Fibroblast of skin of abdomen (primary cell): ENCODE measurements around the gene ATP5F1D.

Experiments
- DNase-seq: peaks from one replicate; pipeline ENCODE4 v3.0.0-alpha.2; 2013

ATP5F1D gene

DNA sequence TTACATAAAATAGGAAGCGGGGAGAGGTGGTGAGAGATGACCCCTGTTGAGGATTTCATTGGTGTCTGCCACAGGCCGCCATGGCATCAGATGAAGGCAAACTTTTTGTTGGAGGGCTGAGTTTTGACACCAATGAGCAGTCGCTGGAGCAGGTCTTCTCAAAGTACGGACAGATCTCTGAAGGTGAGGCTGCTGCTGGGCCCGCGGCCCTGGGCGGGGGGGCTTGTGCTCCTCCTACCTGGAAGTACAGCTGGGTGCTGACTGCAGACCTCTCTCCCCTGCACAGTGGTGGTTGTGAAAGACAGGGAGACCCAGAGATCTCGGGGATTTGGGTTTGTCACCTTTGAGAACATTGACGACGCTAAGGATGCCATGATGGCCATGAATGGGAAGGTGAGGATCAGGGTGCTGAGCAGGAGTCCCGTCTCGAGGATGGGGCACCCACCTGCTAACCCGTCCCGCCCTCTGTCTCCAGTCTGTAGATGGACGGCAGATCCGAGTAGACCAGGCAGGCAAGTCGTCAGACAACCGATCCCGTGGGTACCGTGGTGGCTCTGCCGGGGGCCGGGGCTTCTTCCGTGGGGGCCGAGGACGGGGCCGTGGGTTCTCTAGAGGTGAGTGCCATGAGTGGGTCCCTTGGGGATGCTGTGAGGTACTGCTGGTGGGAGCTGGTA, 29.4 kb downstream of the ATP5F1D start:
- no peak for DNase-seq

DNA sequence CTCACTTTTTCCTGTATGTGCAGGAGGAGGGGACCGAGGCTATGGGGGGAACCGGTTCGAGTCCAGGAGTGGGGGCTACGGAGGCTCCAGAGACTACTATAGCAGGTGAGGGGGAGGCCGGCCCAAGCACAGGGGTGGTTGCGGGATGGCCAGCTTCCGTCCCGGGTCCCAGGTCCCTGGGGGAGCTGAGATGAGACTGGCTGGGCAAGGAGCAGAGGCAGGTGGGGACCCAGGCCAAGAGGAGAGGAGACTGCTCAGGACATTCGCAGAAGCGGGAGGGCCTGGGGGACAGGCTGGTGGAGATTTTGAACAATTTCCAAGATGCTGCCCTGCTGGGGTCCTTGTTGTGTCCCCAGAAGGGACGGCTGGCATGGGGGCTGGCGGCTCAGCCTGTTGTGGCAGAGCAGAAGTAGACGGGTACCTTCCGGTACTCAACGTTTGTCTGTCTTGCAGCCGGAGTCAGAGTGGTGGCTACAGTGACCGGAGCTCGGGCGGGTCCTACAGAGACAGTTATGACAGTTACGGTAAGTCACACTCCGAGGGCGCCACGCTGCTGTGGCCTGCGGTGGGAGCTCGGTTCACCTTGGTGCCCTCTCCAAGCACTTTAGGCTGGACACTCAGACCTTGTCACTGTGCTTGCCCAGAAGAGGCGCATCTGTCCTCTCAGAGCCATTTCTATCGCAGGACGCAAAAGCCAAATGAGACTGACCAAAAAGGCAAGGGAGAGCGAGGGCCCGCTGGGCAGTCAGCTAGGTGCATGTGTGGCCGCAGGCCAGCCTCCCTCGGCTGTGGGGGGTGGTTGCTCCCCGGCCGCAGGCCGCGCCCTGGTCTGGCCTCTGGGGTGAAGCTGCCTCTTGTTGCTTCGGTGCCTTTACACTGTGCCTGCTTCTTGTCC, 30.2 kb downstream of the ATP5F1D start:
- DNase-seq = no peak

DNA sequence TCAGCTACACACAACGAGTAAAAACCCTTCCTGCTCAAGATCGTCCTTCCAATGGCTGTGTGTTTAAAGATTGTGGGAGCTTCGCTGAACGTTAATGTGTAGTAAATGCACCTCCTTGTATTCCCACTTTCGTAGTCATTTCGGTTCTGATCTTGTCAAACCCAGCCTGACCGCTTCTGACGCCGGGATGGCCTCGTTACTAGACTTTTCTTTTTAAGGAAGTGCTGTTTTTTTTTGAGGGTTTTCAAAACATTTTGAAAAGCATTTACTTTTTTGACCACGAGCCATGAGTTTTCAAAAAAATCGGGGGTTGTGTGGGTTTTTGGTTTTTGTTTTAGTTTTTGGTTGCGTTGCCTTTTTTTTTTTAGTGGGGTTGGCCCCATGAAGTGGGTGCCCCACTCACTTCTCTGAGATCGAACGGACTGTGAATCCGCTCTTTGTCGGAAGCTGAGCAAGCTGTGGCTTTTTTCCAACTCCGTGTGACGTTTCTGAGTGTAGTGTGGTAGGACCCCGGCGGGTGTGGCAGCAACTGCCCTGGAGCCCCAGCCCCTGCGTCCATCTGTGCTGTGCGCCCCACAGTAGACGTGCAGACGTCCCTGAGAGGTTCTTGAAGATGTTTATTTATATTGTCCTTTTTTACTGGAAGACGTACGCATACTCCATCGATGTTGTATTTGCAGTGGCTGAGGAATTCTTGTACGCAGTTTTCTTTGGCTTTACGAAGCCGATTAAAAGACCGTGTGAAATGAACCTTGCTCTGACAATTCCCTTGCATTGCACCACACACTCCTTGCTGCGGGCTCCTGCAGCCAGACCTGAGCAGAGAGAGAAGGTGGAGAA, 31.1 kb downstream of the ATP5F1D start:
- DNase-seq = no peak

DNA sequence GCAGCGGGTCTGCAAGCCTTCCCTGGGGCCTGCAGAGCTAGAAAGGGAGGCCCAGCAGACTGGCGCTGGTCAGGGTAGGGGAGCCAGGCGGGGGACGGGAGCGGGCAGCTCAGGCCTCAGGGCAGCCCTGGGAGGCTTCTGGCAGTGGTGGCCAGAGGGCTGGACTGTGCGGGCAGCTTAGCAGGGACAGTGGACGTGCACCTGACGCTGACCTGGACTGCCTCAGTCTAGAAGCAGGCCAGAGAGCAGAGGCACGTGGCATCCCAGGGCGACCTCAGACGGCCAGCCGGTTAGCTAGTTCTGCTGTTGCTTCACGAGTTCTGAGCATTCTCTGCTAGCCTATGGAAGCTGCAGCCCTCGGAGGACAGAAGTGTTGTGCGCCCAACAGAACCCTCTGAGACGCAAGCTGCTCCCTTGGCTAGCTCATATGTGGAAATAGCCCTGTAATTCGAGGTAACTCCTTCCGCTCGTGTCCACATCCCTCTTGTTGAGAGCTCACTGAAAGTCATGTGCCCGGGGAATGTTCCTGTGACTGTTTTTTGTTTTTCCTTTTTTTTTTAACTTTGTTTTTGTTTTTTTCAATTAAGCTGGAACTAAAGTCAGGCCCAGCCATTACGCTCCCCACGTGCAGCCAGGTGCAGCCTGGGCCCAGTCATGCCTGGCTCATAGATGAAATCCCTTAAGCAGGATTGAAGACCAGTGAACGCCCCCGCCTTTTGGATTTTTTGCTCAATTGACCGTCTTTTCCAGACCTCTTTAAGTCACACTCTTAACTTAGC, 31.9 kb downstream of the ATP5F1D start:
- no peak for DNase-seq

DNA sequence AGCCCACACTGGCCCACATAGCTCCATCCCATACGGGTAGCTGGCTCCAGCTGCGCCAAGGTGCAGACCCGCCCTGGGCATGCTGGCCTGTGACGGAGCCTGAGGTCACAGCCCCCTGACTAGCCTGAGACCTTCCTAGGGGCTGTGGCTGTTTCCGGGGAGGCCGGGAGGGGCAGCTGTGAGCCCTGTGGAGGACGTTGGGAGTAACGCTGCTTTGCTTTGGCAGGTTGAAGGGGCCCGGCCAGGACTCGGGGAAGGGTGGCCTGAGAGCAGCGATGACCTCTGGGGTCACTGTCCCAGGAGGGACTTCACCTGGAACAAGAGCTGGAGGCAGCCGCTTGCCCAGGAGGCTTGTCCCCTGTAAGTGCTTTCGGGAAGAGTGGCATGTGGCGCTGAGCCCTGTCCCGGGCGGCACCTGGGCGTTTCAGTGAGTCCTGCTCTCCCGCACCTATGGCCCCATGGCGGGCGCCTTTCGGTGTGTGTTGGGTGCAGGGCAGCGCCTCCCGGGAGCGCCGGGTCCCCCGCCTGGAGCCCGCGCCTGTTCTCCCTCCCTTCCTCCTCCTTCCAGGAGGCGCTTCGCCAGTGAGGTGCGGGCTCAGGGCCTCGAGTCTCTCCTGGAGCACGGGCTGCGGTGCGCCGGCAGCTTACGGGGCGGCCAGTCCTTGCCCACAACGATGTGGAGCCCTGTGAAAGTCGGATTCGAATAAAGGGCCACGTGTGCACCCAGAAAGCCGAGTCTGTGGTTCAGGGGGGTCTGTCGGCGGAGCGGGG, 32.7 kb downstream of the ATP5F1D start:
- DNase-seq = no peak

DNA sequence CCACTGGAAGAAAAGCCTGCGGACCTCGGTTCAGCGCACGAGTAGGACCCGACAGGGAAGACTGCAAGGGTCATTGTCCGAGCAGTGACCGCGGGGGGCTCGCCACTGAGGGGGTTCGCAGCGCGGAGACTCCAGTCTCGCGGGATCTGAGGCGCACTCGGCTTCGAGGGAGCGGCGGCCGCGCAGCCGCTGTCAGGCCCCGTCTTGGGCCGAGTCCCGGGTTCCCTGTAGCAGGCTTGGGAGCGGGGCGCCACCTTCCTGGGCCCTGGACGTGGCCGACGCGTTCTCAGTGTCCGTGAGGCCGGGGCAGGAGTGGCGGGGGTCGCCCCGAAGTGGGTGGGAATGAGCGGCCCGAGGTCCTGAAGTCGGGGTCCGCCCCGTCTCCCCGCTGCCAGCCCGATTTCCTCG, 33.3 kb downstream of the ATP5F1D start:
- peak; percentile 24 for DNase-seq

DNA sequence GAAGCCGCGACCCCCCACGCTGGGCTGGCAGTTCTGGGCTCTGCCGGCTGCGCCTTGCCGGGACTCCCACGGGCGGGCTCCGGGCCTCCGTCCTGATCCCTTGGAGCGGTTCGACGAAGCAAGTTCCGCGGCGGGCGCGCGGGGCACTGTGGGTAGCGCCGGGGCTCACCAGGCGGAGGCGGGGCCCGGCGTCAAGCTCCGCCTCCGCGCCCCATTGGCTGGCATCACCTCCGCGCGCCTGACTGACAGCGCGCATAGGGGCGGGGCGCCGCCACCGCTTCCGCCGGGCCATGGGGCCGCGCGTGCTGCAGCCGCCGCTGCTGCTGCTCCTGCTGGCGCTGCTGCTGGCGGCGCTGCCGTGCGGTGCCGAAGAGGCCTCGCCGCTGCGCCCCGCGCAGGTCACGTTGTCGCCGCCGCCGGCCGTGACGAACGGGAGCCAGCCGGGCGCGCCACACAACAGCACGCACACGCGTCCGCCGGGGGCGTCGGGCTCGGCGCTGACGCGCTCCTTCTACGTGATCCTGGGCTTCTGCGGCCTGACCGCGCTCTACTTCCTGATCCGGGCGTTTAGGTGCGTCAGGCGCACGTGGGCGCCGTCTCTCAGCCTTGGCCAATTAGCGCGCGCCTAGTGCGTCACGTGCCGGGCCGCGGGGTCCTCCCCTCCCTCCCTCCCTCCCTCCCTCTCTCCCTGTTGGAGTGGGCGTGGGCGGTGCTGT, 33.9 kb downstream of the ATP5F1D start, which contains the start of gene FAM174C:
Gene FAM174C, plus strand, starts transcription at position 271 of the 716 bp plus-strand sequence. Its CDS starts 20 bp downstream, at position 291.
- peak; percentile 98 for DNase-seq

DNA sequence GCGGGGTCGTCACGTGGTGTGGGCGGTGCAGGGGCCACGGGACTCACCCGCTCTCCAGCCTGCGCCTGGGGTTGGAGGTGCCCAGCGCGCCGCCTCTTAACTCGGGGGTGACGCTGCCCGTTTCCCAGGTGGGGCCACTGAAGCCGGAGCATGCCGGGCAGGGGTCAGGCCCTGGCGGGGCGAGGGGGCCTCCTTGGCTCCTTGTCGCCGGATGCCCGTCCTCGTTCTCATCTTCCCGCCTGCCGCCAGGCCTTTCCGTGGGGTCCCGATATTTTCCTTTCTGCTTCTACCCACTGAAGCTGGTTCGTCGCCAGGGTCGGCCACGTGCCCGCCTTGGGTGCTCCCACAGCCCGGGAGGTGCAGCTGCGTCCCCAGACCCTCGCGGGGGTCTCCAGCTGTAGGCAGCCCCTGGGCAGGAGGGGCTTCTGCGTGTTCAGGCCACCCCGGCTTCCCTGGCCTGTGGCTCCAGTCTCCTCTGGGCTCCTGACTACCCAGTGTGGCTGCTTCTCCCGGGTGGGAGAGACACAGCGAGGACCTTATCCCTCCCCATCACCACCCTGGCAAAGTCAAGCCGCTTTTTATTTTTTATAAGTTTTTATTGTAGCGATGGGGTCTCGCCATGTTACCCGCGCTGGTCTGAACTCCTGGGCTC, 34.6 kb downstream of the ATP5F1D start:
- no peak for DNase-seq

DNA sequence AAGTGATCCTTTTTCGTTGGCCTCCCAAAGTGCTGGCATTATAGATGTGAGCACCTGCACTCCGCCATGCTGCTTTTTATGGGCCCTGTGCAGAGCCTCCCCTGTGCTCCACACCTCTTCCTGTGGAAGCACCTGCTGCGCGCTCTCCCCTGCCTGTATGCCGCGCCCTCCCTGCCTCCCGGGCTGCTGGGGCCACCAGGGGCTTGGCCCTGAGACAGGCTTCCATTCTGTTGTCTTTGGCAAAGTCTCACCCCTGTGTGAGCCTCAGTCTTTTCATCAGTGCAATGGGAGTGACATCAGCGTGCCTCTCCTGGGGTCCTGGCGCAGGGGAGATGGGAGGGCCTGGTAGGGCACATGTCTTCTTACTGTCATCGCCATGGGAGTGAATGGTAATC, 35.1 kb downstream of the ATP5F1D start:
- no peak for DNase-seq

DNA sequence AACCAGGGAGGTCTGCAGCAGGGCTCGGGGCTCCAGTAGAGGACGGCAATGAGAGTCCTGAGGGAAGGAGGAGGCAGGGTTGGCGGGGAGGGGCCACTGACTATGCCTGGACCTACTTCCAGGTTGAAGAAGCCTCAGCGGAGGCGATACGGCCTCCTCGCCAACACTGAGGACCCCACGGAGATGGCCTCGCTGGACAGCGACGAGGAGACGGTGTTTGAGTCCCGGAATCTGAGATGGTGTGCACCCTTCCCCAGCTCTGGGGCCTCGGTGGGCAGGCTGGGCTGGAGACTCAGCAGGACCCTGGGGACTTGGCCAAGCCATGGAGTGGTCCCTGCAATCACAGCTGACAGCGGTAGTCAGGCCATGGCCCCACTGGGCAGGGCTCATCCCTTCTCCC, 35.5 kb downstream of the ATP5F1D start:
- no peak for DNase-seq

DNA sequence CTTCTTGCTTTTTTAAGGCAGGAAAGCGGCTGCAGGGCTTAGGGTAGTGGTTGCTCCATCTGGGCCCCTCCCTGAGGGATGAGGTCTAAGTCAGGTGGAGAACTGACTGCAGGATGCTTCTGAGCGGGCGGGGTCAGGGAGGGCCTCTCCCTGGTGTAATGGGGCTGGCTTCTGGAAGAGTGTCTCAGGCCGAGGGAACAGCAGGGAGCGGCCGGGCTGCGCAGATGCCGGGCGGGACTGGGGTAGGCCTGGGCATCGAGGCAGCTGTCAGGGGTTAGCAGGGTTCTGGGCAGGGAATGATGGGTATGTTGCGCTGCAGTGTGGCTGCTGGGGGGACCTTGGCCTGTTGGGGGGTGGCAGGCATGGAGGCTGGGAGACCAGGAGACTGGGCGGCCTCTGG, 36.5 kb downstream of the ATP5F1D start:
- DNase-seq = no peak

DNA sequence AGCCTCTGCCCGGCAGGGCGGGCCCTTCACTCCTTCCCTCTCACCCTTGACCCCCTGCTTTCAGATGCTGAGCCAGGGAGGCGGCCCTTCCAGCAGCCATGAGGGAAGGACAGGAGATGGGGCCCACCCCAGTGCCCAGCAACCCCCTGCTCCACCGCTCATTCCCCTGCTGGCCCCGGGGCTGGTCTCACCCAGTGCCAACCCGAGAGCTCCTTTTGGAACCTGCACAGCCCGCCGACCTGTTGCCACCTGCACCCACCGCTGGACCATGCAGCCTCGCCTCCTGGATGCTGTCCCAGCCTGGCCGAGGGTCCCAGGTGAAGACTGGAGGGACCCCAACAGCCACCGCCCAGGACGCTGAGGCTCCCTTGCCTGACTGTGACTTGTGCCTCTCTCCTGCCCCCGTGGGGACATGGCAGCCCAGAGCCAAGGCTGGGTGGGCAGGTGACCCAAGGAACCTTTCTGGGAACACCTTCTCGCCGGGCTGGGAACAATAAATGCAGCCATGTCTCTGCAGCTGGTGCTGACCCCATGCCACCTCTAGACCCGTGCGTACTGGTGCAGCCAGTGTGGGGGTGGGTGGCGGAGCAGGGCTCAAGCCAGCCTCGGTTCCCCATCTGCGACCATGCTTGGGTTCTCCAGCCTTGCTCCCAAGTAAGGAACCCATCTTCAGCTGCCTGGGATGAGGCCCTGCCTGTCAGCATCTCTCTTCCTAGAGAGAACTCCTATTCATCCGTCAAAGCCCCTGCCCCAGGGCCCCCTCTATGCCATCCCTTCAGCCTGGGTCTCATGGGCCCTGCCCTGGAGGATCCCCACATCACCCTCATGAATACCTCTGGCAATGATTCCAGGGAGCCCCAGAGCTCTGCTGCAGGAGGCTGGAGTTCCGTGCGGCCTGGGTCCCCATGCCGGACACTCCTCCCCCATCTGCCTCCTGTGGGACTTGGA, 37.4 kb downstream of the ATP5F1D start:
- no peak for DNase-seq

DNA sequence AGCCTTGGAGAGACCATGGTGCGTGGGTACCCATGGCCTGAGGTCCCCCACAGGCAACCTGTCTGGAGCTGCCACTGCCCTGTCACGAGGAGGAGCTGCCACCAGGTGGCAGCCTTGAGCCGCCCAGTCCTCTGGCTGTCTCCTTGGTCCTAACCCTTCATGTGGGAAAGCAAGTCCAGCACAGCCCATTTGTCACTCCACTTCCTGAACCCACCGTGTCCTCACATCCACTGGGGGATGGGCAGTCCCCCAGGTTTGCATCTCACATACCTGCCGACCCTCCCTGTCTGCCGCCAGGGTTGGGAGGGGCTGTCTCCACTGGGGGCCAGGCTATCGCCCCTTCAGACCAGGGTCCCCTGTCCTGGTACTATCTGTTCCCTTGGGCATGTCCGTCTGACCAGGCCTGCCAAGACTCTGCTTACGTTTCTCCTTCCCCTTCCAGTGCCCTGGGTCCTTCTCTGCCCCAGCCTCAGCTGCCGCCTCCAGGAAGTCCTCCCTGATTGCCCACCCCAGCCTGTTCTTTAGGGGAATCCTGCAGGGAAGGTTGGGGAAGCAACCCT, 38.3 kb downstream of the ATP5F1D start:
- DNase-seq = peak; percentile 77

DNA sequence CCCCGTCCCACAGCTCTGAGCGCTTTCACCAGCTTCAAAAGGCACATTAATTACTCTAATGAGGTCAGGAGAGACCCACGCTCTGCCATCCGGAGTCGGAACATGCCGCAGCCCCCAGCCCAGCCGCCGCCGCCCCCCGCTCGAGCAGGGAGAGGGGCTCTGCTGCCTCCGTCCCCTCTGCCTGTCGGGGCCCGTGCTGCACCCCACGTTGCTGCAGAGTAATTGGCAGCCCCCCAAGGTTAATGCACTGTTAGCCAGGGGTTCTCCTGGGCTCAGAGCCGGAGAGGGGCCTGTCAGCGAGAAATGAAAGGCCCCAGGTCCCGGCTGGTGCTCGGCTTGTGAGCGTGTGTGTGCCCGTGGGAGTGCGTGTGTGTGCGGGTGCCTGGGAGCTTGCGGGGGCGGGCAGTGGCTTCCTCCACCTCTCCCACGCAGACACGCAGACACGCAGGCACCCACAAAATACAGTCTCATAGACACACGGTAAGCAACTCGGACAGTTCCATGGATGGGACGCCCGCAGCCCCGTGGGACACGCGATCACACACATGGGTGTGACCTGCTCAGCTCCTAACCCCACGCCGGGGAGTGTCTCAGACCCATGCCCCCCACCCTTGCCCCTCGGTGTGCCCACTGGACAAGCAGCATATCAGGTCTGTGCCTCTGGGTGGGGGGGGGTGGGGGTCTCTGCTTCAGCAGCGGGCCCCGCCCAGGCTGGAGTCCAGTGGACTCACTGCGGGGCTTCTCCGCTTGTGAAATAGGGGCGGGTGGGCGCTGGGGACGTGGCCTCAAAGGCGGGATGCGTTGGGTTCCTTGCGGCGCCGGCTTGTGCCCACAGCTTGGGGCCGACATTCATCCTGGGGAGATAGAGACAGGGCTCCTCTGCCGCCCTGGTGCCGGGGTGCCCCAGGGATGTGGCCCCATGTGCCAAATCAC, 39.4 kb downstream of the ATP5F1D start:
- DNase-seq = no peak

DNA sequence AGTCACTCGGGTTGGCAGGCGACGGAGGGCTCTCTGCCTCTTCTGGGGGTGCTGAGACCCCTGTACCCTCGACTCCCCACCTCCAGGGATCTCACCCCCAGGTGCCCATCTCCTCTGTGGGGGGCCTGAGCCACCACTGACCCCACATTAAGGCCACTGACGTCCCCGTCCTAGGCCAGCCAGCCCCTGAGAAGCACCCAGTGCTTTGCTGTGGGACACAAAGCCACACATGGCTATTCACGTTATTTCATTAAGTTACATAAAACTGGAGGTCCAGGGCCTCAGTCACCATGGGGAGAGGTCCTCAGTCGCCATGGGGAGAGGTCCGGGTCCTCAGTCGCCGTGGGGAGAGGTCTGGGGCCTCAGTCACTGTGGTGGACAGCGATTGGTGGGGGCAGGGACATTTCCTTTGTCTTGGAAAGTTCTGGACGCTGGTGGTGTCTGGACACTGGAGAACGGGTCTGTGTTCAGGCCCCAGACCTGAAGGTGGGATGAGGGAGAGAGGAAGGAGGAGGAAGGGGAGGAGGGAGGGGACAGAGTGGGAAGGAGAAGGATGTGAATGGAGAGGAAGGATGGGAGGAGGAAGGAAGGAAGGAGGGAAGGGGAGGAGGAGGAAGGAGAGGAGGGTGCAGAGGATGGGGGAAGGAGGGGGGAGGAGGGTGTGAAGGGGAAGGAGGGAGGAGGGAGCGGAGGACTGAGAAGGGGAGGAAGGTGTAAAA, 40.2 kb downstream of the ATP5F1D start:
- DNase-seq = no peak

DNA sequence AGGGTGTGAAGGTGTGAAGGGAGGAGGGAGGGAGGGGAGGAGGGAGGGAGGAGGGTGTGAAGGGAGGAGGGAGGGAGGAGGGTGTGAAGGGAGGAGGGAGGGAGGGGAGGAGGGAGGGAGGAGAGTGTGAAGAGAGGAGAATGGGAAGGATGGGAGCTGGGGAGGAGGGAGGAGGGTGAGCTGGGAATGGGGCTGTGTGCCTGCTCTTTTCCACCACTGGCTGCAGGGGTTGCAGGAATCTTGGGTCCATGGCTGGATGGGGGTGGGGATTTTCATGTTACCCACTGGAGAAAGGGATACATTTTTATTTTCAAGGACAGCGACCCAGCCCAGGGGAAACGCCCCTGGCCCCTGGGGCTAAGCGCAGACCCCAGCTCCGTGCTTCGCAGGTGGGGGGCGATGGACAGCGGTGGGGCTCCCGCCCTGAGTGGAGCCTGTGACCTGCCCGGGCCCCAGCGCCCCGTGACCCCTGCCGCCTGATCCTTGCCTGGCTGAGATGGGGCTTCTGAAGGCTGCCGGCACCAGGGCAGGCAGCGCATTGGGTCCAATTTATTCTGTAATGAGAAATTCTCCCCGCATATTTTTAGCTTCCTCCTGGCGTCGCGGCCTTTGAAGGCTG, 41.1 kb downstream of the ATP5F1D start:
- DNase-seq = no peak
